ENCODE data around the gene PYGL.
"Not testable (repeated sequence)": the region's sequence is repeated elsewhere in the genome, so short reads cannot be mapped to it uniquely, and the experiment has no call there.

PYGL gene

GRCh38 chr14:50954811-50955372, 10.6 kb upstream of the PYGL start:
- peaks cover 7% of the 10 kb centered on the region for H3K4me1 ChIP-seq (ENCODE audit: control insufficient read depth, insufficient read depth, low read length, poor library complexity, severe bottlenecking)
- H3K36me3 ChIP-seq (ENCODE audit: control insufficient read depth, insufficient read depth, low read length) = no peaks in the 10 kb centered on the region
- peak overlapping the region; percentile 95 for H3K27ac ChIP-seq (ENCODE audit: low read depth, low read length, severe bottlenecking)
- H3K4me3 ChIP-seq (ENCODE audit: extremely low read depth, insufficient read depth, low read length, poor library complexity, severe bottlenecking) = no peak overlapping the region
- no CpG with 5 or more reads among the region's 1 CpG for WGBS, 2 experiments (ENCODE audit: insufficient coverage in 2 of 2)
- no peaks in the 10 kb centered on the region for H3K9me3 ChIP-seq (ENCODE audit: control insufficient read depth, low read length)

- H3K27ac ChIP-seq (ENCODE audit: low read depth, low read length, severe bottlenecking) = no peak overlapping the region
- H3K36me3 ChIP-seq (ENCODE audit: control insufficient read depth, insufficient read depth, low read length) = no peaks in the 10 kb centered on the region
- no peak overlapping the region for H3K4me3 ChIP-seq (ENCODE audit: extremely low read depth, insufficient read depth, low read length, poor library complexity, severe bottlenecking)
- no peaks in the 10 kb centered on the region for H3K9me3 ChIP-seq (ENCODE audit: control insufficient read depth, low read length)
- peaks cover 7% of the 10 kb centered on the region for H3K4me1 ChIP-seq (ENCODE audit: control insufficient read depth, insufficient read depth, low read length, poor library complexity, severe bottlenecking)
- 100% methylated on average over 1 of the region's 1 CpG; no CpG with 5 or more reads in 1 of the 2 experiments for WGBS, 2 experiments (ENCODE audit: insufficient coverage in 2 of 2)
Measured at GRCh38 chr14:50953502-50953901, 9.2 kb upstream of the PYGL start.

GRCh38 chr14:50951032-50951431, 6.7 kb upstream of the PYGL start:
- Histone ChIP-seq H3K27ac (ENCODE audit: low read depth, low read length, severe bottlenecking) (no peak overlapping the region), H3K9me3 (ENCODE audit: control insufficient read depth, low read length) (no peaks in the 10 kb centered on the region), H3K4me1 (ENCODE audit: control insufficient read depth, insufficient read depth, low read length, poor library complexity, severe bottlenecking) (peaks cover 7% of the 10 kb centered on the region), H3K36me3 (ENCODE audit: control insufficient read depth, insufficient read depth, low read length) (no peaks in the 10 kb centered on the region), H3K4me3 (ENCODE audit: extremely low read depth, insufficient read depth, low read length, poor library complexity, severe bottlenecking) (no peak overlapping the region)
- WGBS, 2 experiments (ENCODE audit: insufficient coverage in 2 of 2) = 90 to 100% methylated on average over 5 to 6 of the region's 6 CpGs

GRCh38 chr14:50948205-50948604, 3.9 kb upstream of the PYGL start:
- H3K36me3 ChIP-seq (ENCODE audit: control insufficient read depth, insufficient read depth, low read length) = no peaks in the 10 kb centered on the region
- 17 to 29% methylated on average over 1 of the region's 2 CpGs for WGBS, 2 experiments (ENCODE audit: insufficient coverage in 2 of 2)
- no peaks in the 10 kb centered on the region for H3K4me1 ChIP-seq (ENCODE audit: control insufficient read depth, insufficient read depth, low read length, poor library complexity, severe bottlenecking)
- H3K4me3 ChIP-seq (ENCODE audit: extremely low read depth, insufficient read depth, low read length, poor library complexity, severe bottlenecking) = no peak overlapping the region
- H3K9me3 ChIP-seq (ENCODE audit: control insufficient read depth, low read length) = no peaks in the 10 kb centered on the region
- H3K27ac ChIP-seq (ENCODE audit: low read depth, low read length, severe bottlenecking) = no peak overlapping the region

- Histone ChIP-seq H3K27ac (ENCODE audit: low read depth, low read length, severe bottlenecking) (no peak overlapping the region), H3K4me3 (ENCODE audit: extremely low read depth, insufficient read depth, low read length, poor library complexity, severe bottlenecking) (no peak overlapping the region), H3K9me3 (ENCODE audit: control insufficient read depth, low read length) (no peaks in the 10 kb centered on the region), H3K36me3 (ENCODE audit: control insufficient read depth, insufficient read depth, low read length) (no peaks in the 10 kb centered on the region), H3K4me1 (ENCODE audit: control insufficient read depth, insufficient read depth, low read length, poor library complexity, severe bottlenecking) (no peaks in the 10 kb centered on the region)
- WGBS, 2 experiments (ENCODE audit: insufficient coverage in 2 of 2) = 77 to 82% methylated on average over 2 to 4 of the region's 4 CpGs
Measured at GRCh38 chr14:50947446-50947845, 3.2 kb upstream of the PYGL start.

- 92 to 94% methylated on average over 2 to 4 of the region's 5 CpGs for WGBS, 2 experiments (ENCODE audit: insufficient coverage in 2 of 2)
- H3K27ac ChIP-seq (ENCODE audit: low read depth, low read length, severe bottlenecking) = no peak overlapping the region
- H3K9me3 ChIP-seq (ENCODE audit: control insufficient read depth, low read length) = no peaks in the 10 kb centered on the region
- H3K4me3 ChIP-seq (ENCODE audit: extremely low read depth, insufficient read depth, low read length, poor library complexity, severe bottlenecking) = no peak overlapping the region
- H3K4me1 ChIP-seq (ENCODE audit: control insufficient read depth, insufficient read depth, low read length, poor library complexity, severe bottlenecking) = no peaks in the 10 kb centered on the region
- H3K36me3 ChIP-seq (ENCODE audit: control insufficient read depth, insufficient read depth, low read length) = no peaks in the 10 kb centered on the region
Measured at GRCh38 chr14:50946234-50946935, 2.1 kb upstream of the PYGL start.

GRCh38 chr14:50944647-50945413, 547 bp upstream of the PYGL start:
- Histone ChIP-seq H3K9me3 (ENCODE audit: control insufficient read depth, low read length) (no peaks in the 10 kb centered on the region), H3K4me3 (ENCODE audit: extremely low read depth, insufficient read depth, low read length, poor library complexity, severe bottlenecking) (peak overlapping the region; percentile 59), H3K36me3 (ENCODE audit: control insufficient read depth, insufficient read depth, low read length) (no peaks in the 10 kb centered on the region), H3K4me1 (ENCODE audit: control insufficient read depth, insufficient read depth, low read length, poor library complexity, severe bottlenecking) (no peaks in the 10 kb centered on the region), H3K27ac (ENCODE audit: low read depth, low read length, severe bottlenecking) (no peak overlapping the region)
- WGBS, 2 experiments (ENCODE audit: insufficient coverage in 2 of 2) = 8 to 9% methylated on average over 19 to 23 of the region's 29 CpGs

- 6 to 9% methylated on average over 17 to 22 of the region's 26 CpGs for WGBS, 2 experiments (ENCODE audit: insufficient coverage in 2 of 2)
- Histone ChIP-seq H3K9me3 (ENCODE audit: control insufficient read depth, low read length) (no peaks in the 10 kb centered on the region), H3K36me3 (ENCODE audit: control insufficient read depth, insufficient read depth, low read length) (no peaks in the 10 kb centered on the region), H3K27ac (ENCODE audit: low read depth, low read length, severe bottlenecking) (peak overlapping the region; percentile 36), H3K4me1 (ENCODE audit: control insufficient read depth, insufficient read depth, low read length, poor library complexity, severe bottlenecking) (no peaks in the 10 kb centered on the region), H3K4me3 (ENCODE audit: extremely low read depth, insufficient read depth, low read length, poor library complexity, severe bottlenecking) (peak overlapping the region; percentile 59)
Measured at GRCh38 chr14:50943261-50943942, 881 bp downstream of the PYGL start.

GRCh38 chr14:50941638-50942037, 2.6 kb downstream of the PYGL start:
- H3K9me3 ChIP-seq (ENCODE audit: control insufficient read depth, low read length); H3K4me3 ChIP-seq (ENCODE audit: extremely low read depth, insufficient read depth, low read length, poor library complexity, severe bottlenecking); H3K36me3 ChIP-seq (ENCODE audit: control insufficient read depth, insufficient read depth, low read length); H3K4me1 ChIP-seq (ENCODE audit: control insufficient read depth, insufficient read depth, low read length, poor library complexity, severe bottlenecking); H3K27ac ChIP-seq (ENCODE audit: low read depth, low read length, severe bottlenecking): not testable (repeated sequence)
- WGBS, 2 experiments (ENCODE audit: insufficient coverage in 2 of 2) = 91 to 96% methylated on average over 6 to 8 of the region's 8 CpGs

- H3K4me3 ChIP-seq (ENCODE audit: extremely low read depth, insufficient read depth, low read length, poor library complexity, severe bottlenecking) = no peak overlapping the region
- H3K9me3 ChIP-seq (ENCODE audit: control insufficient read depth, low read length) = no peaks in the 10 kb centered on the region
- H3K27ac ChIP-seq (ENCODE audit: low read depth, low read length, severe bottlenecking) = no peak overlapping the region
- 84 to 85% methylated on average over 5 to 6 of the region's 6 CpGs for WGBS, 2 experiments (ENCODE audit: insufficient coverage in 2 of 2)
- peaks cover 5% of the 10 kb centered on the region for H3K4me1 ChIP-seq (ENCODE audit: control insufficient read depth, insufficient read depth, low read length, poor library complexity, severe bottlenecking)
- no peaks in the 10 kb centered on the region for H3K36me3 ChIP-seq (ENCODE audit: control insufficient read depth, insufficient read depth, low read length)
Measured at GRCh38 chr14:50941151-50941550, 3.1 kb downstream of the PYGL start.

Data from mesodermal cell (in vitro differentiated cells).